ENCODE data around the gene COL8A1.
"Not testable (repeated sequence)": the region's sequence is repeated elsewhere in the genome, so short reads cannot be mapped to it uniquely, and the experiment has no call there.

COL8A1 gene

DNA sequence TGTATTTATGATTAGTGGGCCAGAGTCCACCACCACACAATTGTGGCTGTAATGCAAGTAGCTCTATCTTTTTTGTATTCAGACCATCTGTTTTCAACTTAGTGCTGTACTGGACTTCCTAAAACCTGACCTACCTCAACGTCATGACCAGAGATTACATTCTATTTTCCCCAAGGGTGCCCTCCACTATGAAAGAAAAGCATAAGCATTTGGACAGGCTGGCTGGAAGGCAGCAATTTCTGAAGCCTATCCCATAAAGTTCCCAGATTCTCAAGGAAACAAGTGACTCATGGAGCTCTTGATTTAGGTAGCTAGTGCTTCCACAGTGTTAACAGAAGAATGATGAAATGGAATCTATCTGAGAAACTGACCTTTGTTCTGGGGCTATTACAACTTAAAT, 75.8 kb downstream of the COL8A1 start:
- Mint-ChIP-seq H3K4me1 (ENCODE audit: low read depth) (no peaks in the 10 kb centered on the region), H3K36me3 (ENCODE audit: low read depth) (no peaks in the 10 kb centered on the region), H3K27me3 (peaks cover 2% of the 10 kb centered on the region), H3K27ac (no peak overlapping the region), H3K4me3 (no peak overlapping the region), H3K9me3 (no peaks in the 10 kb centered on the region)
- intact Hi-C loops (cut with micrococcal nuclease) = no loop called here

DNA sequence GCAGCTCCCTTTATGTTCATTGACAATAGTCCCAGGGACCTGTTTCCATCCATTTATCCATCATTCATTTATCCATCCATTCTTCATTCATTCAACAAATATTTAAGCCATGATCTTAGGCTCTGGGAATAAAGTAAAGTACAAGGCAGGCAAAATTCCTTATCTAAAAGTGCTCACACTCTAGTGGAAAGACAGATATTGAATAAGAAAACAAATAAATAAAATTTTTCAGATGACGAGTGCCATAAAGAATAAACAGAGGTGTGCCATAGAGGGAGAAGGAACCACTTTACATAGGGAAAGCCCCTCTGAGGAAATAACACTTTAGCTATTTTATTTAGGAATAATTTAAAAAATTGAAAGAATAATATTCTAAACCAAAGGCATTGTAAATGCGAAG, 76.2 kb downstream of the COL8A1 start:
- no peak overlapping the region for H3K27ac Mint-ChIP-seq
- no peaks in the 10 kb centered on the region for H3K4me1 Mint-ChIP-seq (ENCODE audit: low read depth)
- peaks cover 2% of the 10 kb centered on the region for H3K27me3 Mint-ChIP-seq
- intact Hi-C loops (cut with micrococcal nuclease) = no loop called here
- H3K36me3 Mint-ChIP-seq (ENCODE audit: low read depth) = no peaks in the 10 kb centered on the region
- no peaks in the 10 kb centered on the region for H3K9me3 Mint-ChIP-seq
- H3K4me3 Mint-ChIP-seq = no peak overlapping the region

DNA sequence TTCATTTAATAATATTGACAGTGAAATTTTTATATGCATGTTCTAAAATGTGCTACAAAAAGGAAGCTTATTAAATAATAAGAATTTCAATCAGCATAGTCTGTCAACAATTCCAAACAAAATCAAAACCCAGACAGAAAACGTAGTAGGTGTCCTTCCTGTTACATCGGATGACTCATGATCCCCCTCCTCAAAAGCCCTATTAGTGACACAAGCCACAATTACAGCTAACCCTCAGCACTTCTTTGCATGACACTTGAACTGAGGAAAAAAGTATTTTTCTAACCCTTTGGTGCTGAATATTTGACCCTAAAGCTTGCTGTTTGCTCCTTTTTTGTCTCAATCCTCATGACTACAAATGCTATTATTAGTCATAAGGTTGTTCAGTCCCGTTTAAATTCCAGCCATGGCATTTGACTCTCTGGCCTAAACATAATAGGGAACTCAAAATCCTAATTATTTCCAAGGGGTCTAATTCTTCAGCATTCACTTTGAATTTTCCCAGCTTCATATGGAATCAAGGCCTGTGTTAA, 78.1 kb downstream of the COL8A1 start:
- Mint-ChIP-seq H3K9me3 (no peaks in the 10 kb centered on the region), H3K4me3 (no peak overlapping the region), H3K27ac (no peak overlapping the region), H3K27me3 (peaks cover 2% of the 10 kb centered on the region), H3K4me1 (ENCODE audit: low read depth) (no peaks in the 10 kb centered on the region), H3K36me3 (ENCODE audit: low read depth) (no peaks in the 10 kb centered on the region)
- intact Hi-C loops (cut with micrococcal nuclease) = no loop called here

DNA sequence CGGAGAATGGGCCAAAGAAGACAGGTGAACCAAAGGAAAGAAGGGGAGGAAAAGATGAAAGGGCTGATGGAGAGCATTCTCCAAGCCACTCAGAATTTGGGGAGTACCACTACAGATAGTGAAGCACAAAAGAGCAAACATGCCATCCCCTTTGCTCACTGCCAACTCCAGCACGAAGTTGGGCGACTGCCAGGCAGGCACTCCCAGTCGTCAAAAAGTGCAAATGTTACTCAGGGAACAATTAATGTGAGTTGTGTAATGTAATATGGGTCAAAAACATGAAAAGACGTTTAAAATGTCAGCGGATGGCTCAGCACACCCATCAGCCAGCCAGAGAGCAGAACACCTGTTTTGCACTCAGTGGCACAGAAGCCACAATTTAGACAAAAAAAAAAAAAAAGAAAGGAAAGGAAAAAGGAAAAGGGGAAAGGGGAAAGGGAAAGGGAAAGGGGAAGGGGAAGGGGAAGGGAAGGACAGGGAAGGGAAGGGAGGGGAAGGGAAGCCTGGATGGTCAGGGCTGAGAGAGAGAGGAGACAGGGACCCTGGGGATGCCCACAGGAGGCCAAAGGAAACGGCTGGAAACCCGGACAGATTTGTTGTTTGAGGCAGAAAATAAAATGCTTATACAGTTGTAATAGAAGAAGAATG, 82.7 kb downstream of the COL8A1 start:
- Mint-ChIP-seq H3K27ac (no peak overlapping the region), H3K4me1 (ENCODE audit: low read depth) (no peaks in the 10 kb centered on the region), H3K27me3 (no peaks in the 10 kb centered on the region), H3K9me3 (no peaks in the 10 kb centered on the region), H3K36me3 (ENCODE audit: low read depth) (no peaks in the 10 kb centered on the region), H3K4me3 (no peak overlapping the region)
- intact Hi-C loops (cut with micrococcal nuclease) = no loop called here

DNA sequence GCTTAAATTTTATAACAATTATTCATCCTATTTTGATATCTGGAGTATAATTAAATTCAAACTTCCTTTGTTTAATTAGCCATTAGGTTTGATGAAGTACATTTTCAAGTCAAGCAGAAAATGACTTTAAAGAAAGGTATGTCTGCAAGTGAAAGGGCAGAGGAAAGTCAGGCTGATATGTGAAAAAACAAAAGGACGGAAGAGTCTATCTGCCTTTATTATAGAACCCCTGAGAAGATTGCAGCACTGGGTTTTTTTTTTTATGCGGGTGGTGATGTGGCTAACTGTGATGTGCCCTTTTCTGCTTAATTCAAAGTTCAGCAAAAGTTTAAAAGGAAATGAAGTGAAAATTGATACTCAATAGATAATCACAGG, 83.2 kb downstream of the COL8A1 start:
- no peaks in the 10 kb centered on the region for H3K27me3 Mint-ChIP-seq
- no peak overlapping the region for H3K4me3 Mint-ChIP-seq
- no peaks in the 10 kb centered on the region for H3K9me3 Mint-ChIP-seq
- intact Hi-C loops (cut with micrococcal nuclease) = no loop called here
- H3K4me1 Mint-ChIP-seq (ENCODE audit: low read depth) = no peaks in the 10 kb centered on the region
- no peak overlapping the region for H3K27ac Mint-ChIP-seq
- no peaks in the 10 kb centered on the region for H3K36me3 Mint-ChIP-seq (ENCODE audit: low read depth)

DNA sequence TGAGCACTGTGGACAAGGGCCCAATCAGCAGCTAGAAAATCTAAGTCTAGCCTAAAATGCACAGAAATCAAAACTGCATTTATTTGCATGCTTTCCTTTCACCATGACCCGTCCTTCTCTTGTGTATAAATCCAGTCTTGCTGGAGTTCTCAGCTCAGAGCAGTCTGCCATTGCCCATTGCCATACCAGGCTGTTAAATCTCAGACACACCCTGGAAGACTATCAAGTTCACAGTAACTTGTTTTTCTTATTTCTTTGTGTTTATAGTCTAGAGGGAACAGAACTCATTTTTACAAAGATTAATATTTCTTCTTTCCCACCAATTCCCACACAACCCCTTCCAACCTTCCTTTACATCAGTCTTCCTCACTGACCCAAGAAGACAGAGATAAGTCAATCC, 85.9 kb downstream of the COL8A1 start:
- Mint-ChIP-seq H3K27me3 (no peaks in the 10 kb centered on the region), H3K4me1 (ENCODE audit: low read depth) (no peaks in the 10 kb centered on the region), H3K9me3 (no peaks in the 10 kb centered on the region), H3K36me3 (ENCODE audit: low read depth) (no peaks in the 10 kb centered on the region), H3K4me3 (no peak overlapping the region), H3K27ac (no peak overlapping the region)
- intact Hi-C loops (cut with micrococcal nuclease) = no loop called here

DNA sequence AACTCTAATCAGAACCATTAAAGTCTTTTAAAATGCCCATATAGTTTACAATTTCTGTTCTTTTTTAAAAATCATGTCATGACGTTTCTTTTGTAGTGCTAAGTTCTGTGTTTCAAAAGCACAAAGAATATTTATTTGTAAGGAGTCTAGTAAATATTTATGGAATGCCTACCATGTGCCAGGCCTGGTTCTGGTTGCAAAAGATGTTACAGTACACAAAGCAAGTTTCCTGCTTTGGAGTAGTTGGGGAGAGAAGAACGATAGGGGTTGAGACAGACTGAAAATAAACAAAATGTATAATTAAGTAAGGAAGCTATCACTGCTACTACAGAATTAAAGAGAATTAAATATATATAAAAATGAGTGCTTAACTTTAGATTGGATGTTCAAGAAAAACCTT, 92.5 kb downstream of the COL8A1 start:
- H3K27ac Mint-ChIP-seq = no peak overlapping the region
- H3K36me3 Mint-ChIP-seq (ENCODE audit: low read depth) = no peaks in the 10 kb centered on the region
- intact Hi-C loops (cut with micrococcal nuclease) = no loop called here
- H3K9me3 Mint-ChIP-seq = no peaks in the 10 kb centered on the region
- no peak overlapping the region for H3K4me3 Mint-ChIP-seq
- H3K27me3 Mint-ChIP-seq = no peaks in the 10 kb centered on the region
- H3K4me1 Mint-ChIP-seq (ENCODE audit: low read depth) = no peaks in the 10 kb centered on the region

DNA sequence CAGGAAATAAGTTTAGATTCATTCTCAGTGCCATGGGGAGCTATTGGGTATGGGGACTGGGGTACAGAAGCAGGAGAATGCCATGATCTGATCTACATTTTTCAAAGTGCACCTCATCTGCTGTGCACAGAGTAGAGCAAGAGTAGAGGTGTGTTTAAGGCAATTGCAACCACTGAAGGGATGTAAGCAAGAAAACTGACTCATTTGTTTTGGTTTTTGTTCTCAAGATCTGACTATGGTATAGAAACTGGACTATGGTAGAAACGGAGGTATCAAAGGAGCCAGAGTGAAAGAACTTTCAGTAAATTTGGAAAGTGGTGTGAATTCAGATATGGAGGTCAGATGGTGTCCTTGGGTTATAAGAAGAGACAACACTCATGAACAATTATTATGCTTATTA, 93.1 kb downstream of the COL8A1 start:
- intact Hi-C loops (cut with micrococcal nuclease) = no loop called here
- Mint-ChIP-seq H3K9me3 (no peaks in the 10 kb centered on the region), H3K4me3 (no peak overlapping the region), H3K27me3 (no peaks in the 10 kb centered on the region), H3K36me3 (ENCODE audit: low read depth) (no peaks in the 10 kb centered on the region), H3K4me1 (ENCODE audit: low read depth) (no peaks in the 10 kb centered on the region), H3K27ac (no peak overlapping the region)

DNA sequence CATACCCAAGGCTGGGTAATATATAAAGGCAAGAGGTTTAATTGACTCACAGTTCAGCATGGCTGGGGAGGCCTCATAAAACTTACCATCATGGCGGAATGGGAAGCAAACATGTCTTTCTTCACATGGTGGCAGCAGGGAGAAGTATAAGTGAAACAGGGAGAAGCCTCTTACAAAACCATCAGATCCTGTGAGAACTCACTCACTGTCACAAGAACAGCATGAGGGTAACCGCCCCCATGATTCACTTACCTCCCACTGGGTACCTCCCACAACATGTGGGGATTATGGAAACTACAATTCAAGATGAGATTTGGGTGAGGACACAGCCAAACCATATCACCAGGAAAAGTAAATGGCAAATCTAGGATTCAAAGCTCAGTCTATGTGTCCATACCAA, 102.0 kb downstream of the COL8A1 start:
- H3K4me3 Mint-ChIP-seq; H3K36me3 Mint-ChIP-seq (ENCODE audit: low read depth); H3K27me3 Mint-ChIP-seq; intact Hi-C loops (cut with micrococcal nuclease); H3K27ac Mint-ChIP-seq; H3K4me1 Mint-ChIP-seq (ENCODE audit: low read depth): not testable (repeated sequence)
- H3K9me3 Mint-ChIP-seq = peaks cover 29% of the 10 kb centered on the region

DNA sequence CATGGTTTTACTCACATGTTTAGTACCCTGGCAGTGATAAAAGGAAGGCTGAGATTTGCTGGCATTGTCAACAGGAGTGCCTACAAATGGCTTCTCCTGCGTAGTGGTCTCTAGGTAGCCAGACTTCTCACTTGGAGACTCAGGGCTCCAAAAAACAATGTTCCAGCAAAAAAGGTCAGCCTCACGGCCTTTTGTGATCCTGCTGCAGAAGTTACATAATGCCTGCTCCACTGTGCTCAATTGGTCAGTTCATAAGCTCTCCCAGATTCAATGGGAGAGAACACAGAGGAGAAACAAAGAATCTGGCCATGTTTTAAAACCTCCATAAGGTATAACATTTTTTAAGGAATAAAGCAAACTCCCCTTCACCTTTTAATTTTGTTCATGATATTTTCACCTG, 103.2 kb downstream of the COL8A1 start:
- Mint-ChIP-seq H3K27me3 (no peaks in the 10 kb centered on the region), H3K4me1 (ENCODE audit: low read depth) (no peaks in the 10 kb centered on the region), H3K27ac (no peak overlapping the region), H3K36me3 (ENCODE audit: low read depth) (no peaks in the 10 kb centered on the region), H3K9me3 (peaks cover 29% of the 10 kb centered on the region), H3K4me3 (no peak overlapping the region)
- intact Hi-C loops (cut with micrococcal nuclease) = no loop called here

DNA sequence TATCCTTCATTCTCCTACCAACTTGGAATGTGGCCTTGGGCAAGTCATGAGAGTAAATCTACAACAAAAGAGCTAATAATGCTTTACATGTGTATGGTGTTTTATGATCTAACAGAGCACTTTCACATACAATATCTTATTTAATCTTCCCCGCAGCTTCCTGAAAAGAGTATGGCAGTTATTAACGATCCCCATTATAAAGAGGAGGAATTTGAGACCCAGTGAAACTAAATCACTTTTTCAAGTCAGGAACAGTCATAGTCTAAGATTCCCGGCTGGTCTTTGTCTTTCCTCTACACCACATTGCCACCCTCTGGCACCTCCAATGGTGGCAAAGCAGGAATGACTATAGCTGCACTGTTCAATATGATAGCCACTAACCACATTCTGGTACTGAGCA, 109.5 kb downstream of the COL8A1 start:
- H3K27ac Mint-ChIP-seq = no peak overlapping the region
- H3K27me3 Mint-ChIP-seq = no peaks in the 10 kb centered on the region
- no peaks in the 10 kb centered on the region for H3K36me3 Mint-ChIP-seq (ENCODE audit: low read depth)
- H3K9me3 Mint-ChIP-seq = no peaks in the 10 kb centered on the region
- H3K4me1 Mint-ChIP-seq (ENCODE audit: low read depth) = no peaks in the 10 kb centered on the region
- intact Hi-C loops (cut with micrococcal nuclease) = no loop called here
- H3K4me3 Mint-ChIP-seq = no peak overlapping the region

DNA sequence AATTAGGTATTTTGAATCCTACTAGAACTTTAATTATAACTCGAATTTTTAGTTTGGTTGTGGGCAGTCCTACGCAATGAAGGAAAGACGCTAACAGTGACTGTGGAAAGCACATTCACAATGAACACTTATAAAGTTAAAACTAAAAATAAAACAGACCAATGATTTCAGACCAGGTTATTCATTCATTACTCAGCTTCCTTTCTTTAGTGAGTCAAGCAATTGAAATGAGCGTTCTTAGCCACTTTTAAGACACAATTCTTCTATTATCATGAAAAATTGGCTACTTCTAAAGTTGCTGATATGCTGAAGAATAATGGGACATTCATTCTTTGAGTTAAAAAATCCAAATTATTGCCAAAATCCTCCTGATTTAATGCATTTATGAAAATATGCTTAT, 113.3 kb downstream of the COL8A1 start:
- Mint-ChIP-seq H3K4me3 (no peak overlapping the region), H3K4me1 (ENCODE audit: low read depth) (no peaks in the 10 kb centered on the region), H3K36me3 (ENCODE audit: low read depth) (no peaks in the 10 kb centered on the region), H3K27ac (no peak overlapping the region), H3K9me3 (no peaks in the 10 kb centered on the region), H3K27me3 (no peaks in the 10 kb centered on the region)
- intact Hi-C loops (cut with micrococcal nuclease) = loop anchor here (5.0 kb wide), 1 partner anchor 729 kb away; no protein-coding TSS in a partner anchor

DNA sequence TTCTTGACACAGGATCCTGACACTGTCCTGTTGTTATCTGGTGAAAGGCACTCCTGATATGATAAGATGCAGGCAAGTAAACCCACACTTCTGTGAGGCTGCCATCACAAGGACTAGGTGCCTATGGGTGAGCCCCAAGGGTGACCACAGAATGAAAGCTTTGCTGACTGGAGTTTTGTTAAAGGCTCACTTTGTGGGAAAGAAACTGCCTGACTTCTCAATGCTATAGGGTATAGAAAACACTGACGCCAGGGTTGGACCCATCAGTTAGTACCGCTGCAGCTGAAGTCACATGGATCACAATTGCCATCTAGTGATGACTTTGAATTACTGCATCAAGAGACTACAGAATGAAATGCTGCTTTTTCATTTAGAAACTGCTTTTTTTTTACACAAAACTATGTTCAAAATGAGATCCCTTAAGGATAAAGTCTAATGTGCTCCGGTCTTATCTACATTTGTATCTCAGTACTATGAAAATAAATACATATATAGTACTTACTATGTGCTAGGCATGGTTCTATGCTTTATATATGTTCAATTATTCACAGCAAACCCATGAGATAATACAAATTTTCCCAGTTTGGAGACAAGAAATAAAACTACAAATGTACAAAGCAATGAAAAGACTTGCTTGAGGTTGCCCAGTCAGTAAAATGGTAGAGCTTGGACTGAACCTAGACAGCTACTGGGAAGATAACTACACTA, 115.0 kb downstream of the COL8A1 start:
- Mint-ChIP-seq H3K27ac (no peak overlapping the region), H3K9me3 (no peaks in the 10 kb centered on the region), H3K4me3 (no peak overlapping the region), H3K36me3 (ENCODE audit: low read depth) (no peaks in the 10 kb centered on the region), H3K4me1 (ENCODE audit: low read depth) (no peaks in the 10 kb centered on the region), H3K27me3 (no peaks in the 10 kb centered on the region)
- intact Hi-C loops (cut with micrococcal nuclease) = loop anchor here (5.0 kb wide), 1 partner anchor 731 kb away; no protein-coding TSS in a partner anchor

DNA sequence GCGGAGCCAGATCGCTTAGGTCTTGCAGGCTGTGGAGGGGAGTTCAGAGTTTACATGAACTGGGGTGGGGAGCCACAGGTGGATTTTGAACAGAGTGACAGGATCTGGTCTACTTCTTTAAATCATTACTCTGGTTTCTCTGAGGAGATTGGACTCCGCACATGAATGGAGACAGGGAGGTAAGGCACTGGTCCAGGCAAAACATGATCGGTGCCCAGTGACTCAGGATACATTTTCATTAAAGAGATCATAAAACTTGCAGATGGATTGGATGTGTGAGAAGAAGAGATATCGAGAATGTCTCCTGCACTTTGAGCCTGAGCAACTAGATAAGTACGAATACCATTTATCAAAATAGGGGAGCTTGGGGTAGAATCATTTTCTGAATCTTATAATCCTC, 117.4 kb downstream of the COL8A1 start:
- H3K9me3 Mint-ChIP-seq = no peaks in the 10 kb centered on the region
- no peaks in the 10 kb centered on the region for H3K36me3 Mint-ChIP-seq (ENCODE audit: low read depth)
- no peaks in the 10 kb centered on the region for H3K27me3 Mint-ChIP-seq
- intact Hi-C loops (cut with micrococcal nuclease) = no loop called here
- no peaks in the 10 kb centered on the region for H3K4me1 Mint-ChIP-seq (ENCODE audit: low read depth)
- H3K27ac Mint-ChIP-seq = no peak overlapping the region
- no peak overlapping the region for H3K4me3 Mint-ChIP-seq

DNA sequence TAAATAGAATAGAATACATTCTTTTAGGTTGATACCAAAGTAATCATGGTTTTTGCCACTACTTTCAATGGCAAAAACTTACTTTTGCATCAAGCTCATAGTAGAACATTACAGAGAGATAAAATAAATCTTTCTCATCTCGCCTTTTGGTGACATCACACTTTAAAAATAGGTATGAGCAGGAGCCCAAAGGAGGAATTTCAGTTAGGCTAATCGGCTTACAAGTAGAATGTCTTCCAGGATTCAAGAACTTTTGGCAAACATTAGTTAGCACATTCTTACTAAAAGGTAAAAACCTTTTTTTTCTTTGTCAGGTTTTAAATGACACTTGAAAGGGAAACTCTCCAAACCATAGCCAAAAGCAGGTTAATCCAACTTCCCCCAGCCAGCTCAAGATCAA, 119.6 kb downstream of the COL8A1 start:
- Mint-ChIP-seq H3K9me3 (no peaks in the 10 kb centered on the region), H3K36me3 (ENCODE audit: low read depth) (no peaks in the 10 kb centered on the region), H3K27ac (no peak overlapping the region), H3K4me3 (no peak overlapping the region), H3K27me3 (no peaks in the 10 kb centered on the region), H3K4me1 (ENCODE audit: low read depth) (no peaks in the 10 kb centered on the region)
- intact Hi-C loops (cut with micrococcal nuclease) = no loop called here

All from dendritic cell treated with granulocyte-macrophage colony-stimulating factor and Interleukin-4, amounts not matched to agents 40 ng/mL and 50 ng/mL, for 4 days (primary cell).